ENCODE data around the gene SENP6.
"Not testable (repeated sequence)": the region's sequence is repeated elsewhere in the genome, so short reads cannot be mapped to it uniquely, and the experiment has no call there.

Gene SENP6

DNA sequence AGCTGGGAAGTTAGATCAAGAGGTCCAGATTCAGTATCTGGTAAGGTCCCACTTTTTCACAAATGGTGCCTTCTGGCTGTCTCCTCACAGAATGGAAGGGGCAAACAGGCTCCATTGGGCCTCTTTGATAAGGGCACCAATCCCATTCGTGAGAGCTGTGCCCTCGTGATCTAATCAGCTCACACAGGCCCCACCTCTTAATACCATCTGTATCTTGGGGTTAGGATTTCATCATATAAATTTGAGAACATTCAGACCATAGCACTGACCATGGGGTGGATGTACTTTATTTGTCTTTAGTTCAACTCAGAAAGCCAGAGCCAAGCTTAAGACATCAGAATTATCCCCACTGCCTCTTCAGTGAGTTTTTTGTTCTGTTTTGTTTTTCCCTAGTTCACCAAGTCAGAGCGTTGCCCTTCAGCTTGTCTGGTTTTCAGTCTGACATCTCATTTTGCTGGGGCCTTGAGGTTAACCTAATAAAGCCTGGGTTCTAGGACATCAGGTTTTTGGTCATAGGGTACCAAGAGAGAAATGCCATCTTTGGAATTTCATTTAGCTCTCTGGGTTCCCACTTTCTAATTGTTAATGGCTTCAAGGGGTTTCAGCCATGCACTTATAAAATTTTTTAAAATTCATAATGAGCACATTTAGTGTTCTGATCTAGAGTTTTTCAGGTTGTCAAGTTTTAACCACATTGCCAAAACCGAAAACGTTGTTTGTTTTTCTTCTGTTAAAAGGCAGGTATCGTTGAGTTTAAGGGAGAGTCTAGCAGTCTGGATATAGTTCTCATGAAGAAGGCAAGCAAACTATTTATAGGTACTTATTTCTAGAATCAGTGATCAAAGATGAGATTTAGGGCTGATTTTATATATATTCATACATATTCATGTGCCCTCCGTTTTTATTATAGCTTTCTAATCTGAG is 19.0 kb downstream of the SENP6 start:
- Mint-ChIP-seq H3K27me3 (no peaks in the 10 kb centered on the region), H3K27ac (peak overlapping the region; percentile 77), H3K9me3 (no peaks in the 10 kb centered on the region), H3K4me1 (peaks cover 60% of the 10 kb centered on the region), H3K4me3 (no peak overlapping the region), H3K36me3 (peaks cover 10% of the 10 kb centered on the region)

DNA sequence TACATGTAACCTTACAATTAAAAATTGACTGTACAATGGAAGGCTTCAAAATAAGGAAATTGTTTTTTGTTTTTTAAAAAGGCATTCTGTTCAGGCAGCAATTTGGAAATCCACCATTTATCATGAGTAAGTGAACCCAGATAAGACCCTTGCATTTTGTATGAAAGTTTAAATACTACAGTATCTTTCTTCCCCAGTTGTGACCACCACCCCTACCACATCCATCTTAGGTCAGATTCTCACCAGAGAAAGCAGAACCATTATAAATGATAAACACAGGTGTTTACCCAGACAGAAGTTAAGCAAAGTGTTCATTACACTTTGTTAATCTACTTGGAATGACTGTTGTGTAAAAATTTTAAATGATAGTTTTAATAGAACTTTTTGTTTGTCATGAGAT is 20.2 kb downstream of the SENP6 start:
- no peaks in the 10 kb centered on the region for H3K27me3 Mint-ChIP-seq
- H3K4me1 Mint-ChIP-seq, result peaks cover 57% of the 10 kb centered on the region
- no peak overlapping the region for H3K4me3 Mint-ChIP-seq
- H3K9me3 Mint-ChIP-seq, result no peaks in the 10 kb centered on the region
- peaks cover 8% of the 10 kb centered on the region for H3K36me3 Mint-ChIP-seq
- H3K27ac Mint-ChIP-seq, result peak overlapping the region; percentile 76

- Mint-ChIP-seq H3K27me3 (no peaks in the 10 kb centered on the region), H3K36me3 (peaks cover 8% of the 10 kb centered on the region), H3K9me3 (no peaks in the 10 kb centered on the region), H3K27ac (no peak overlapping the region), H3K4me3 (no peak overlapping the region), H3K4me1 (peaks cover 45% of the 10 kb centered on the region)
Measured at GRCh38 chr6:75623491-75623890, 21.8 kb downstream of the SENP6 start.

DNA sequence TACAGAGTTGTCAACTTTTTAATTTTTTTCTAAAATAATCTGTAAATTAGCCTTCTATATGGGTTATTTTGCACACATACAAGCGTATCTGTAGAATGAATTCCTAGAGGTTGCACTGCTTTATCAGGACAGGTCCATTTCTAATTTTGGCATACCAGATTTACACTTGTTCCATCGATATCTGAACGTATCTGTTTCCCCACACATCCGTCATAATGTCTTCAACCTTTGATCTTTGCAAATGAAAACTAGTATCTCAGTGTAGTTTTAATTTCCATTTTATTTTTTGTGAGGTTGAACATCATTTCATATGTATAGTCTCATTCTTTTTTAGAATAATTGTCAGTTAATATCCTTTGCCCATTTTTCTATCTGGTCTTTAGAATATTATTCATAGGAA is 22.7 kb downstream of the SENP6 start:
- no peak overlapping the region for H3K27ac Mint-ChIP-seq
- H3K27me3 Mint-ChIP-seq, result no peaks in the 10 kb centered on the region
- H3K36me3 Mint-ChIP-seq, result peaks cover 8% of the 10 kb centered on the region
- H3K9me3 Mint-ChIP-seq, result no peaks in the 10 kb centered on the region
- H3K4me1 Mint-ChIP-seq, result peaks cover 36% of the 10 kb centered on the region
- H3K4me3 Mint-ChIP-seq, result no peak overlapping the region

- Mint-ChIP-seq H3K4me1 (peaks cover 30% of the 10 kb centered on the region), H3K27ac (no peak overlapping the region), H3K4me3 (no peak overlapping the region), H3K36me3 (peaks cover 8% of the 10 kb centered on the region), H3K9me3 (no peaks in the 10 kb centered on the region), H3K27me3 (no peaks in the 10 kb centered on the region)
Measured at GRCh38 chr6:75624988-75625387, 23.3 kb downstream of the SENP6 start.

- H3K4me3 Mint-ChIP-seq, result no peak overlapping the region
- no peak overlapping the region for H3K27ac Mint-ChIP-seq
- no peaks in the 10 kb centered on the region for H3K9me3 Mint-ChIP-seq
- H3K36me3 Mint-ChIP-seq, result peaks cover 7% of the 10 kb centered on the region
- H3K27me3 Mint-ChIP-seq, result no peaks in the 10 kb centered on the region
- peaks cover 23% of the 10 kb centered on the region for H3K4me1 Mint-ChIP-seq
Measured at GRCh38 chr6:75626561-75626960, 24.9 kb downstream of the SENP6 start.

DNA sequence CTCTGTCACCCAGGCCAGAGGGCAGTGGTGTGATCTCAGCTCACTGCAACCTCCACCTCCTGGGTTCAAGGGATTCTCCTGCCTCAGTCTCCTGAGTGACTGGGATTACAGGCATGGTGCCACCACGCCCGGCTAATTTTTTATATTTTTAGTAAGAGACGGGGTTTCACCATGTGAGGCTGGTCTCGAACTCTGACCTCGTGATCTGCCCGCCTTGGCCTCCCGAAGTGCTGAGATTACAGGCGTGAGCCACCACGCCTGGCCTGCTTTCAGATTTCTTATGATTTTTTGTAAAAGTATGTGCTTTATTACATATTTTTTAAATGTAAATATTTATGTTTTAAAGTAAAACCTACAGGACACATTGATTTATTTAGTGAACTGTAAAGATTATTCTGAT is 26.0 kb downstream of the SENP6 start:
- H3K9me3 Mint-ChIP-seq, H3K4me3 Mint-ChIP-seq, H3K27ac Mint-ChIP-seq, H3K36me3 Mint-ChIP-seq, H3K27me3 Mint-ChIP-seq: not testable (repeated sequence)
- H3K4me1 Mint-ChIP-seq, result peaks cover 27% of the 10 kb centered on the region

DNA sequence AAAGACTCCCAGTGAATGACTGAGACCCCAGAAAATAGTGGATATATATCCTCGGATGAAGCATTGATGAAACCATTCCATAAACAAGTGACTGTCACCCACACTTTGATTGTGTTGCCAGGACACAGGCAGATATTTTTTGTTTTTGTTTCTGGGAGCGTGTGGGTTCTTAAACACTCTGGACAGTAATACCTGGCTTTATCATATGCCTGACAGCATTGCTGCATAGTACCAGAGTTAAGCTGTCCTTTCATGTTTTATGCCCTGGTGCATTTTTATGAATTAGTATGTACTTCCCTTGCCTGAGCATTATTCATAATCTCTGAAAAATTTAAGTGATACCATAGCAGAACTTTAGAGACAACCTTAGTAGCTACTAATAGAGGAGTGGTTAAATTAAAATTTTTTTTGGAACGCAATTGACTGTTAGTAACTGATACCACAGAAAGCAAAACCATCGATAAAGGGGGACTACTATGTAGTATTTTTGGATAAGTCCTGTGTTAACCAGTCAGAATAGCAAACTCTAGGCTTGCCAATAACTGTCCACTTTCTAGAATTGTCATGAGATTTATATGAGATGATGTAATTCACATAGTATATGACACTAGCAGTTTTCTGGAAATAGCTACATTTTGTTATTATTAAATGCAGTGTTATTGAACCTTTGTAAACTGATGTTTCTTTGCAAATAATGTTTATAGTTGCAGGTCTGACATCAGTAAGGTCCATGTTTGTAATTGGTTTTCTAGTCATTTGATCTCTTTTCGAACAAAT is 30.4 kb downstream of the SENP6 start:
- H3K4me3 Mint-ChIP-seq, result no peak overlapping the region
- peaks cover 25% of the 10 kb centered on the region for H3K4me1 Mint-ChIP-seq
- H3K36me3 Mint-ChIP-seq, result peaks cover 14% of the 10 kb centered on the region
- H3K27ac Mint-ChIP-seq, result peak overlapping the region; percentile 25
- no peaks in the 10 kb centered on the region for H3K9me3 Mint-ChIP-seq
- H3K27me3 Mint-ChIP-seq, result no peaks in the 10 kb centered on the region

GRCh38 chr6:75633045-75633444 is 31.4 kb downstream of the SENP6 start:
- Mint-ChIP-seq H3K4me1 (peaks cover 27% of the 10 kb centered on the region), H3K4me3 (no peak overlapping the region), H3K27me3 (no peaks in the 10 kb centered on the region), H3K27ac (no peak overlapping the region), H3K36me3 (peaks cover 15% of the 10 kb centered on the region), H3K9me3 (no peaks in the 10 kb centered on the region)

- peaks cover 13% of the 10 kb centered on the region for H3K4me1 Mint-ChIP-seq
- H3K4me3 Mint-ChIP-seq, result no peak overlapping the region
- H3K27me3 Mint-ChIP-seq, result no peaks in the 10 kb centered on the region
- H3K27ac Mint-ChIP-seq, result no peak overlapping the region
- no peaks in the 10 kb centered on the region for H3K9me3 Mint-ChIP-seq
- peaks cover 21% of the 10 kb centered on the region for H3K36me3 Mint-ChIP-seq
Measured at GRCh38 chr6:75642311-75642710, 40.6 kb downstream of the SENP6 start.

DNA sequence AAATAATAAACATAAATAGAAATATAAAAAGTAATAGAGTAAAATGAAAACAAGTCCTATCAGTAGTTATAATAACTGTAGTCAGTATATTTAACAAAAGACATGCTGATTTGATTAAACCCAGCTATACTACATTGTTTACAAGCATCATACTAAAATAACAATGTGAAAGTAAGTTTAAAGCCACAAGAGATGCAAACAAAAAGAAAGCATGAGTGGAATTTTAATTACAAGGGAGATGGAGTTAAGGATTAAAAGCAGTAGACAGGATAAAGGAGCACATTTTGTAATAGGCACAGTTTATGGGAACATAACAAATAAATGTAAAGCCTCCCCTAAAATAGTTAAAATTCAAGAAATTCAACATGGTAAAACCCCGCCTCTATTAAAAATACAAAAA is 41.5 kb downstream of the SENP6 start:
- Mint-ChIP-seq H3K9me3 (no peaks in the 10 kb centered on the region), H3K27ac (no peak overlapping the region), H3K27me3 (no peaks in the 10 kb centered on the region), H3K4me1 (peaks cover 13% of the 10 kb centered on the region), H3K4me3 (no peak overlapping the region), H3K36me3 (peaks cover 20% of the 10 kb centered on the region)

- H3K36me3 Mint-ChIP-seq, result peaks cover 23% of the 10 kb centered on the region
- H3K27ac Mint-ChIP-seq, result no peak overlapping the region
- no peaks in the 10 kb centered on the region for H3K27me3 Mint-ChIP-seq
- no peak overlapping the region for H3K4me3 Mint-ChIP-seq
- peaks cover 13% of the 10 kb centered on the region for H3K4me1 Mint-ChIP-seq
- no peaks in the 10 kb centered on the region for H3K9me3 Mint-ChIP-seq
Measured at GRCh38 chr6:75656479-75656878, 54.8 kb downstream of the SENP6 start.

DNA sequence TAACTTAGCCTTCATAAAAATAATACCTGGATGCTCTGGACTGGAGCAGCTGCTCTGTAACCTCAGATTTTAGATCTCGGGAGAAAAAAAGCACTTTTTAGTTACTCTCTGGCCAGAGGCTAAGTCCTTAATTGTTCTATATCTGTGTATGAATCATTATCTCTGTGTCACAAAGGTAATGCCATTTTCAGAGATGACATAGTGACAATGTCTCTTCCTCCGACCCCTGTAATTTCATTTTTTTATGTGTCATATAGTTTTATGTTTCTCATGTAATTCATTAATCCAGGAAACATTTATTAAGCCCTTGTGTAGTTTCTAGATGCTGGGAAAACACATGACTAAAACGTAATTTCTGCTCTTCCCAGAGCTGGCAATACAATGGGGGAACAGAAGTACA is 55.6 kb downstream of the SENP6 start:
- Mint-ChIP-seq H3K27ac (peak overlapping the region; percentile 1), H3K4me3 (no peak overlapping the region), H3K36me3 (peaks cover 24% of the 10 kb centered on the region), H3K4me1 (peaks cover 13% of the 10 kb centered on the region), H3K27me3 (no peaks in the 10 kb centered on the region), H3K9me3 (no peaks in the 10 kb centered on the region)

GRCh38 chr6:75666592-75666991 is 64.9 kb downstream of the SENP6 start:
- Mint-ChIP-seq H3K27ac (no peak overlapping the region), H3K4me3 (no peak overlapping the region), H3K27me3 (no peaks in the 10 kb centered on the region), H3K4me1 (no peaks in the 10 kb centered on the region), H3K9me3 (no peaks in the 10 kb centered on the region), H3K36me3 (peaks cover 14% of the 10 kb centered on the region)

DNA sequence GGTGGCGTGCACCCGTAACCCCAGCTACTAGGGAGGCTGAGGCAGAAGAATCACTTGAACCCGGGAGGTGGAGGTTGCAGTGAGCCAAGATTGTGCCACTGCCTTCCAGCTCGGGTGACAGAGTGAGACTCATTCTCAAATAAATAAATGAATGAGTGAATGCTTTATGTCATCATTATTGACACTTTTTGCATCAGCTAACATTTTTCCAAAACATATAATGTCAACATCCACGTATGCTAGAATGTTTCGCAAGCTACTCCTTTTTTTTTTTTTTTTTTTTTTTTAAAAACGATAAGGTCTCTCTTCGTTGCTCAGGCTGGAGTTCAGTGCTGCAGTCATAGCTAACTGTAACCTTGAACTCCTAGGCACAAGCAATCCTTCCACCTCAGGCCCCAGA is 72.2 kb downstream of the SENP6 start:
- Mint-ChIP-seq H3K9me3 (no peaks in the 10 kb centered on the region), H3K36me3 (peaks cover 21% of the 10 kb centered on the region), H3K4me3 (no peak overlapping the region), H3K4me1 (no peaks in the 10 kb centered on the region), H3K27ac (no peak overlapping the region), H3K27me3 (no peaks in the 10 kb centered on the region)

- Mint-ChIP-seq H3K27ac (no peak overlapping the region), H3K4me1 (no peaks in the 10 kb centered on the region), H3K4me3 (no peak overlapping the region), H3K9me3 (peaks cover 14% of the 10 kb centered on the region), H3K36me3 (peaks cover 38% of the 10 kb centered on the region), H3K27me3 (no peaks in the 10 kb centered on the region)
Measured at GRCh38 chr6:75676377-75676776, 74.7 kb downstream of the SENP6 start.
